GM18517 (cell line): Measurements from ENCODE around the gene C3orf49.
A peak's percentile ranks its signal among the peaks of the same experiment; 100 is the strongest.

Experiments
- ATAC-seq: cut with Tn5 transposase; IDR thresholded peaks from one replicate; pipeline ENCODE4 v1.9.1; 2021; ENCODE audit warnings: mild to moderate bottlenecking, moderate library complexity; ENCODE audit not compliant: unreplicated experiment

C3orf49 gene

GRCh38 chr3:63878394-63879060, 59.4 kb downstream of the C3orf49 start:
- no peak for ATAC-seq

- no peak for ATAC-seq
Measured at GRCh38 chr3:63880653-63881052, 61.6 kb downstream of the C3orf49 start.

GRCh38 chr3:63886858-63887257, 67.8 kb downstream of the C3orf49 start:
- ATAC-seq: no peak

- ATAC-seq: no peak
Measured at GRCh38 chr3:63891518-63891917, 72.4 kb downstream of the C3orf49 start.

- no peak for ATAC-seq
Measured at GRCh38 chr3:63892773-63893352, 73.8 kb downstream of the C3orf49 start.

- ATAC-seq: no peak
Measured at GRCh38 chr3:63895422-63896189, 76.5 kb downstream of the C3orf49 start.

- peak; percentile 81 for ATAC-seq
Measured at GRCh38 chr3:63896332-63897030, 77.4 kb downstream of the C3orf49 start.
